Osteoblast (primary cell): Measurements from ENCODE around the gene MZB1. TPM values are rescaled to one million over a fixed set of nuclear protein-coding genes. Genes with fewer than 3 reads are reported as not detected.

Experiments
- DNase-seq: peaks from one replicate; pipeline ENCODE4 v3.0.0; 2011; ENCODE audit warnings: low spot score, mixed read lengths; ENCODE audit not compliant: insufficient read length; ENCODE audit errors: missing footprints
- H2AFZ ChIP-seq: 2 replicates; pipeline ENCODE4 v1.6.0; 2011; ENCODE audit warnings: mild to moderate bottlenecking, low read length
- H3K27ac ChIP-seq: 2 replicates; pipeline ENCODE4 v1.5.1; 2011; ENCODE audit warnings: mild to moderate bottlenecking, low read depth, low read length, moderate library complexity
- H3K27me3 ChIP-seq: 2 replicates; pipeline ENCODE4 v1.6.0; 2012; ENCODE audit warnings: mild to moderate bottlenecking, control low read depth, inconsistent platforms, low read length, moderate library complexity; ENCODE audit not compliant: insufficient read depth
- H3K36me3 ChIP-seq: 2 replicates; pipeline ENCODE4 v1.5.1; 2011; ENCODE audit warnings: mild to moderate bottlenecking, low read length, control low read depth, moderate library complexity; ENCODE audit not compliant: insufficient read depth
- H3K4me1 ChIP-seq: 2 replicates; pipeline ENCODE4 v1.5.1; 2011; ENCODE audit warnings: mild to moderate bottlenecking, low read length, control low read depth, moderate library complexity; ENCODE audit not compliant: insufficient read depth
- H3K4me2 ChIP-seq: 2 replicates; pipeline ENCODE4 v1.6.0; 2011; ENCODE audit warnings: mild to moderate bottlenecking, low read length; ENCODE audit not compliant: insufficient read depth
- H3K4me3 ChIP-seq: fragments of 200-600 bp; sonication (generic); 3 replicates; pipeline ENCODE4 v1.5.1; 2012; ENCODE audit warnings: mild to moderate bottlenecking, low read length, inconsistent platforms; ENCODE audit not compliant: insufficient read depth
- H3K79me2 ChIP-seq: 2 replicates; pipeline ENCODE4 v1.6.0; 2012; ENCODE audit warnings: mild to moderate bottlenecking, low read length, control low read depth, inconsistent platforms; ENCODE audit not compliant: insufficient read depth
- H3K9me3 ChIP-seq: 2 replicates; pipeline ENCODE4 v1.5.1; 2011; ENCODE audit warnings: low read depth, low read length, control low read depth
- H4K20me1 ChIP-seq: 2 replicates; pipeline ENCODE4 v1.6.0; 2012; ENCODE audit warnings: mild to moderate bottlenecking, low read length, control low read depth; ENCODE audit not compliant: insufficient read depth
- total RNA-seq: library from RNA; depleted of rRNA; stranded (reverse); fragments of >200 nt; gene quantifications from 2 replicates; pipeline ENCODE4 v1.2.3, GENCODE V29; 2012
- TF ChIP-seq, protein P1 (sequence below): IDR thresholded peaks from 2 replicates; pipeline ENCODE4 v1.5.1; 2011; ENCODE audit warnings: mild to moderate bottlenecking, low read depth, low read length, moderate library complexity; ENCODE audit errors: extremely low read depth

Gene MZB1
- total RNA-seq, 1 donor: not detected

DNA sequence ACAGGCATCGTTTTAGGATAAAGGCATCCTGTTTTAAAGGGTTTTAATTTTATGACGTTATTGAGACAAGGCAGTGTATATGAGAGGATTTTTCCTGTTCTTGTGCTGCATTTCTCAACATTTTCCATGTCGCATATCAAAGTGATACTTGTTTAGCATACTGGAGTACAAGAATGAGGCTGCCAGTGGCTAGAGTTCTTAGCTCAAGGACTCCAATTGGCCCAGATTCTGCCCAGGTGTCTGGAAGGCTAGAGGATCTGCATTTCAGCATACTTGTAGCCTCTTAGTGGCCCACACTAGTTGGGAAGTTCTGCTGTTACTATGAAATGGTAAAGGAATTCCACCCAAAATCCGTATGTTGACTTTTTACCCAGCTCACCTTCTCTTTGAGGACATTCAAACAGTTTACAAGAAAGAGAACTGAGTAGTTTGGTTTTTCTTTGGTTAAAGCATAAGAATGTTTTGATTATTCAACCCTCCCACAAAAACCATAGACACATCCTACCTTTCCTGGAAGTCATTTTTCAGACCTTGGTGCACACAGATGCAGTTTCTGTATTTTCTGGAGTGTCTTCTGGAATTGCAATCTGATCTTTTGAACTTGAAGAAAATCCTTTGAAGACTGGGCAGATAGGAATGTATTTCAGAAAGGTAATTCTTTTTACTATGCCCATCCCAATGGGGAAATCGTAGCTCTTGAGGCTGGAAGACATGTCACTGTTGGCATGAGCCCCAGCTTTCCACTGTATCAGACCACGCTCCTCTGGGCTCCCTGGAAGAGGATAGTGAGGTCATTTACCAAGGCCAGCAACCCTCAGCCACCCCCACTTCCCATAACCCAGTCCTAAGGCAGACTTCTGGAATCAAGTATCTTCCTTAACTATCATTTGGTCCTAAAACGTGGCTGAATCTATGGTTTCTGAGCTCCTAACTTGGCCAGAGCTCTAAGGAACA, 18.0 kb downstream of the MZB1 start:
- no peak overlapping the region for H3K4me3 ChIP-seq
- H3K79me2 ChIP-seq: peaks cover 5% of the 10 kb centered on the region
- H3K4me2 ChIP-seq: no peak overlapping the region
- no peak overlapping the region for H2AFZ ChIP-seq
- H3K9me3 ChIP-seq: no peaks in the 10 kb centered on the region
- H4K20me1 ChIP-seq: peaks cover 5% of the 10 kb centered on the region
- peaks cover 22% of the 10 kb centered on the region for H3K36me3 ChIP-seq
- peaks cover 41% of the 10 kb centered on the region for H3K4me1 ChIP-seq
- peak overlapping the region; percentile 50 for H3K27ac ChIP-seq
- DNase-seq: peak; percentile 81
- H3K27me3 ChIP-seq: no peaks in the 10 kb centered on the region
- TF ChIP-seq, protein P1, sequence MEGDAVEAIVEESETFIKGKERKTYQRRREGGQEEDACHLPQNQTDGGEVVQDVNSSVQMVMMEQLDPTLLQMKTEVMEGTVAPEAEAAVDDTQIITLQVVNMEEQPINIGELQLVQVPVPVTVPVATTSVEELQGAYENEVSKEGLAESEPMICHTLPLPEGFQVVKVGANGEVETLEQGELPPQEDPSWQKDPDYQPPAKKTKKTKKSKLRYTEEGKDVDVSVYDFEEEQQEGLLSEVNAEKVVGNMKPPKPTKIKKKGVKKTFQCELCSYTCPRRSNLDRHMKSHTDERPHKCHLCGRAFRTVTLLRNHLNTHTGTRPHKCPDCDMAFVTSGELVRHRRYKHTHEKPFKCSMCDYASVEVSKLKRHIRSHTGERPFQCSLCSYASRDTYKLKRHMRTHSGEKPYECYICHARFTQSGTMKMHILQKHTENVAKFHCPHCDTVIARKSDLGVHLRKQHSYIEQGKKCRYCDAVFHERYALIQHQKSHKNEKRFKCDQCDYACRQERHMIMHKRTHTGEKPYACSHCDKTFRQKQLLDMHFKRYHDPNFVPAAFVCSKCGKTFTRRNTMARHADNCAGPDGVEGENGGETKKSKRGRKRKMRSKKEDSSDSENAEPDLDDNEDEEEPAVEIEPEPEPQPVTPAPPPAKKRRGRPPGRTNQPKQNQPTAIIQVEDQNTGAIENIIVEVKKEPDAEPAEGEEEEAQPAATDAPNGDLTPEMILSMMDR: no peak

DNA sequence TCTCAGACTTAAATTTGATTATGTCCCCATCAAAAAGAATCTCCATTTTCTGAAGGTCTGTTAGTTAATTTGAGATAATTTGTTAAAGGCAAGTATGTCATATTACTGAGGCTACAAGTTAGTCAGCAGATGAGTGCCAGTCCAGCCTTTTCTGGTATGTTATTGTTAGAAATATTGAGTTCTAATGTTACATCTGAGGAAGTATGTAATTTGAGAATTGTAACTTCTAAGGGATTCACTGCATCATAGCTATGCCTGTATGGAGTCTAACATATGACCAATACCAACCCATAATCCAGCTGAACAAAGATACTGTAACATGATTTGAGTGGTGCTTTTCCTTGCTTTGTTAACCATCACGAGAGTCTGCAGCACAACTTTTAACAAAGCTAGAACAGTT, 20.5 kb downstream of the MZB1 start:
- Histone ChIP-seq H3K27me3 (no peaks in the 10 kb centered on the region), H3K4me2 (peak overlapping the region; percentile 18)

DNA sequence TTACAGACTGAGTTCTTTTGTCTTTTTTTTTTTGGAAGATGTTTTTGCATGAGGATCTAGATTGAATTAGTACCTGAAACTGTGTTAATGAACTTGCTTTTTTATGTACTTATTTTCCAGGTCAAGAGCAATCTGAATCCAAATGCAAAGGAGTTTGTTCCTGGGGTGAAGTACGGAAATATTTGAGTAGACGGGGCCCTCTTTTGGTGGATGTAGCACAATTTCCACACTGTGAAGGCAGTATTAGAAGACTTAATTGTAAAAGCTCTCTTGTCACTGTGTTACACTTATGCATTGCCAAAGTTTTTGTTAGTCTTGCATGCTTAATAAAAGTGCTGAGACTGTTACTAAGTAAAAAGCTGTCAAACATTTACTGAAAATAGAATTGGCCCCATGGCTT, 21.1 kb downstream of the MZB1 start:
- Histone ChIP-seq H3K27me3 (no peaks in the 10 kb centered on the region), H3K79me2 (peaks cover 15% of the 10 kb centered on the region), H3K4me3 (no peak overlapping the region), H4K20me1 (peaks cover 5% of the 10 kb centered on the region), H3K27ac (peak overlapping the region; percentile 64), H3K4me2 (peak overlapping the region; percentile 18), H3K9me3 (no peaks in the 10 kb centered on the region), H3K4me1 (peaks cover 35% of the 10 kb centered on the region), H2AFZ (no peak overlapping the region), H3K36me3 (peaks cover 47% of the 10 kb centered on the region)
- TF ChIP-seq, protein P1: peak; percentile 15
- DNase-seq: no peak

More for the DNA sequence above, 20.5 kb downstream of the MZB1 start:
- H3K4me1 ChIP-seq: peaks cover 41% of the 10 kb centered on the region
- H3K9me3 ChIP-seq: no peaks in the 10 kb centered on the region
- peak overlapping the region; percentile 64 for H3K27ac ChIP-seq
- DNase-seq: peak; percentile 72
- H3K4me3 ChIP-seq: no peak overlapping the region
- peaks cover 10% of the 10 kb centered on the region for H3K79me2 ChIP-seq
- H2AFZ ChIP-seq: no peak overlapping the region
- peaks cover 5% of the 10 kb centered on the region for H4K20me1 ChIP-seq
- TF ChIP-seq, protein P1: no peak
- H3K36me3 ChIP-seq: peaks cover 41% of the 10 kb centered on the region

DNA sequence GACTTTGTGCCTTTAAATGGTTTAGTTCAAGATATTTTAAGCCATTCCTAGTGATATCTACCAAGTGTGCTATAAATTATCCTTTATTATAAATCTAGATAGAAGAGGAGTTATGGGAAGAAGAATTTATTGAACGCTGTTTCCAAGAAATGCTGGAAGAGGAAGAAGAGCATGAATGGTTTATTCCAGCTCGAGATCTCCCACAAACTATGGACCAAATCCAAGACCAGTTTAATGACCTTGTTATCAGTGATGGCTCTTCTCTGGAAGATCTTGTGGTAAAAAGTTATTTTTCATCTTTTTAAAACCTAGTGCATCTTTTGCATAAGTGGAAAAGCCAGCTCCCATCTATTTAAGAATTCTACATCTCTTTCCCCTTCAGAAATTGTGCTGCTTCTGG, 25.2 kb downstream of the MZB1 start:
- Histone ChIP-seq H3K36me3 (peaks cover 39% of the 10 kb centered on the region), H3K79me2 (peaks cover 51% of the 10 kb centered on the region), H3K4me3 (no peak overlapping the region), H2AFZ (no peak overlapping the region), H3K4me2 (no peak overlapping the region), H4K20me1 (peaks cover 13% of the 10 kb centered on the region), H3K9me3 (no peaks in the 10 kb centered on the region), H3K4me1 (peaks cover 16% of the 10 kb centered on the region), H3K27me3 (no peaks in the 10 kb centered on the region), H3K27ac (no peak overlapping the region)
- TF ChIP-seq, protein P1: no peak
- DNase-seq: no peak
